Measurements from ENCODE around the gene FRG2C. TPM values are rescaled to one million over a fixed set of nuclear protein-coding genes. Genes with fewer than 3 reads are reported as not detected.
"Not testable (repeated sequence)": the region's sequence is repeated elsewhere in the genome, so short reads cannot be mapped to it uniquely, and the experiment has no call there.

The FRG2C gene
- total RNA-seq (not detected), polyA plus RNA-seq (not detected)
- long read RNA-seq, donor 1: 0 reads
- long read RNA-seq, donor 2: 0 reads

- peaks cover 0 to 55% (median 14%) of the 10 kb centered on the region in 3 donors for H3K27me3 ChIP-seq (ENCODE audit: insufficient read depth in 3 of 3, low read length in 2 of 3)
Measured at GRCh38 chr3:75664028-75664427, at the start of gene FRG2C. TSS of gene FRG2C (plus strand) at chr3:75664328. CDS start at chr3:75664380, 52 bp downstream.

GRCh38 chr3:75618666-75619305 lies 45.3 kb upstream of the FRG2C start:
- H3K9me3 ChIP-seq; intact Hi-C loops (cut with DNase I); H3K36me3 ChIP-seq (ENCODE audit: insufficient read depth in 1 of 2, low read depth in 1 of 2); H3K4me1 ChIP-seq; ATAC-seq; H3K27ac ChIP-seq: not testable (repeated sequence)
- H3K27me3 ChIP-seq (ENCODE audit: insufficient read depth in 3 of 3, low read length in 2 of 3): peaks cover 0 to 14% (median 0%) of the 10 kb centered on the region in 3 donors
- H3K4me3 ChIP-seq: peak overlapping the region; percentile 65
- 2 to 3% (median 3%) methylated on average over 31 to 43 of the region's 43 CpGs for WGBS, 3 donors
- DNase-seq: peak in 1 of 2 donors; percentile 61

More at GRCh38 chr3:75664028-75664427, at the start of gene FRG2C:
- ATAC-seq; H3K36me3 ChIP-seq (ENCODE audit: insufficient read depth in 1 of 2, low read depth in 1 of 2); H3K27ac ChIP-seq; DNase-seq; H3K4me3 ChIP-seq; H3K4me1 ChIP-seq; H3K9me3 ChIP-seq; intact Hi-C loops (cut with DNase I): not testable (repeated sequence)
- WGBS, 3 donors: 68 to 73% (median 73%) methylated on average over 9 of the region's 9 CpGs

- Histone ChIP-seq H3K27me3 (ENCODE audit: insufficient read depth in 3 of 3, low read length in 2 of 3) (peaks cover 0 to 14% (median 0%) of the 10 kb centered on the region in 3 donors), H3K4me3 (peak overlapping the region; percentile 65)
- ATAC-seq; H3K36me3 ChIP-seq (ENCODE audit: insufficient read depth in 1 of 2, low read depth in 1 of 2); H3K27ac ChIP-seq; DNase-seq; H3K9me3 ChIP-seq; H3K4me1 ChIP-seq; intact Hi-C loops (cut with DNase I): not testable (repeated sequence)
- 1 to 3% (median 1%) methylated on average over 26 to 52 of the region's 52 CpGs for WGBS, 3 donors
Measured at GRCh38 chr3:75619481-75620031, 44.6 kb upstream of the FRG2C start.

DNA sequence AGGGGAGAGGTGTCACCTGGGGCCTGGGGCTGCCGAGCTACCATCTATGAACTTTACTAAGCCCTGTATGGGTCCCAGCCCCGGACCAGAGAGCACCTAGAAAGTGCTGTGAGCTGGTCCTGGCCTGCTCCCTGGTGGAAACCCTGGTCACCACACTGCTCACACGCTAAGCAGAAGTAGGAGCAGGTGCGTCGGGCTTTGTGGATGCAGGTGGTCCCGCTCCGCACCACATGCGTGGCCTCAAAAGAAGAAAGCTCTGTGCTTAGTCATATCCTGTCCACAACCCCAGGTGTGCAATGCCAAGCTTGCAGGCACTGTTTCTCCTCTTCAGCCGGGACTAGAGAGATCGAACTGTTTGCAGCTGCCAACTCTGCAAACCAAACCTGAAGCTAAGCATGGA lies 42.4 kb upstream of the FRG2C start:
- H3K4me3 ChIP-seq; DNase-seq; H3K9me3 ChIP-seq; H3K27ac ChIP-seq; intact Hi-C loops (cut with DNase I); ATAC-seq; H3K4me1 ChIP-seq; H3K36me3 ChIP-seq (ENCODE audit: insufficient read depth in 1 of 2, low read depth in 1 of 2): not testable (repeated sequence)
- 60 to 74% (median 70%) methylated on average over 10 of the region's 10 CpGs for WGBS, 3 donors
- peaks cover 0 to 14% (median 0%) of the 10 kb centered on the region in 3 donors for H3K27me3 ChIP-seq (ENCODE audit: insufficient read depth in 3 of 3, low read length in 2 of 3)

- H3K27ac ChIP-seq; ATAC-seq; H3K4me1 ChIP-seq; H3K27me3 ChIP-seq (ENCODE audit: insufficient read depth in 3 of 3, low read length in 2 of 3); intact Hi-C loops (cut with DNase I); H3K9me3 ChIP-seq; H3K4me3 ChIP-seq; DNase-seq; H3K36me3 ChIP-seq (ENCODE audit: insufficient read depth in 1 of 2, low read depth in 1 of 2): not testable (repeated sequence)
- WGBS, 3 donors: 71 to 84% (median 78%) methylated on average over 8 to 13 of the region's 13 CpGs
Measured at GRCh38 chr3:75623656-75624055, 40.5 kb upstream of the FRG2C start.

- H3K27me3 ChIP-seq (ENCODE audit: insufficient read depth in 3 of 3, low read length in 2 of 3); H3K4me3 ChIP-seq; ATAC-seq; DNase-seq; H3K27ac ChIP-seq; H3K4me1 ChIP-seq; H3K36me3 ChIP-seq (ENCODE audit: insufficient read depth in 1 of 2, low read depth in 1 of 2); H3K9me3 ChIP-seq; intact Hi-C loops (cut with DNase I): not testable (repeated sequence)
- 56 to 88% (median 63%) methylated on average over 2 of the region's 2 CpGs for WGBS, 3 donors
Measured at GRCh38 chr3:75630887-75631535, 33.1 kb upstream of the FRG2C start.

GRCh38 chr3:75631541-75631940 lies 32.6 kb upstream of the FRG2C start:
- Histone ChIP-seq H3K9me3 (no peaks in the 10 kb centered on the region), H3K36me3 (ENCODE audit: insufficient read depth in 1 of 2, low read depth in 1 of 2) (no peaks in the 10 kb centered on the region), H3K27ac (no peak overlapping the region), H3K4me1 (no peaks in the 10 kb centered on the region), H3K4me3 (no peak overlapping the region), H3K27me3 (ENCODE audit: insufficient read depth in 3 of 3, low read length in 2 of 3) (no peaks in the 10 kb centered on the region)
- TF ChIP-seq, protein P1, sequence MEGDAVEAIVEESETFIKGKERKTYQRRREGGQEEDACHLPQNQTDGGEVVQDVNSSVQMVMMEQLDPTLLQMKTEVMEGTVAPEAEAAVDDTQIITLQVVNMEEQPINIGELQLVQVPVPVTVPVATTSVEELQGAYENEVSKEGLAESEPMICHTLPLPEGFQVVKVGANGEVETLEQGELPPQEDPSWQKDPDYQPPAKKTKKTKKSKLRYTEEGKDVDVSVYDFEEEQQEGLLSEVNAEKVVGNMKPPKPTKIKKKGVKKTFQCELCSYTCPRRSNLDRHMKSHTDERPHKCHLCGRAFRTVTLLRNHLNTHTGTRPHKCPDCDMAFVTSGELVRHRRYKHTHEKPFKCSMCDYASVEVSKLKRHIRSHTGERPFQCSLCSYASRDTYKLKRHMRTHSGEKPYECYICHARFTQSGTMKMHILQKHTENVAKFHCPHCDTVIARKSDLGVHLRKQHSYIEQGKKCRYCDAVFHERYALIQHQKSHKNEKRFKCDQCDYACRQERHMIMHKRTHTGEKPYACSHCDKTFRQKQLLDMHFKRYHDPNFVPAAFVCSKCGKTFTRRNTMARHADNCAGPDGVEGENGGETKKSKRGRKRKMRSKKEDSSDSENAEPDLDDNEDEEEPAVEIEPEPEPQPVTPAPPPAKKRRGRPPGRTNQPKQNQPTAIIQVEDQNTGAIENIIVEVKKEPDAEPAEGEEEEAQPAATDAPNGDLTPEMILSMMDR (IDR thresholded peaks at IDR 0.05): no peak
- intact Hi-C loops (cut with DNase I): no loop called here
- WGBS, 3 donors: 71 to 86% (median 76%) methylated on average over 4 of the region's 4 CpGs
- ATAC-seq (no peak), DNase-seq (no peak)

- DNase-seq; intact Hi-C loops (cut with DNase I); H3K9me3 ChIP-seq; H3K4me3 ChIP-seq; H3K27ac ChIP-seq; H3K27me3 ChIP-seq (ENCODE audit: insufficient read depth in 3 of 3, low read length in 2 of 3); H3K4me1 ChIP-seq; ATAC-seq; H3K36me3 ChIP-seq (ENCODE audit: insufficient read depth in 1 of 2, low read depth in 1 of 2): not testable (repeated sequence)
- 87 to 89% (median 88%) methylated on average over 10 of the region's 10 CpGs for WGBS, 3 donors
Measured at GRCh38 chr3:75638947-75639346, 25.2 kb upstream of the FRG2C start.

- peak overlapping the region; percentile 55 for H3K27ac ChIP-seq
- DNase-seq: peak; percentile 70 to 76
- not testable (repeated sequence) for H3K36me3 ChIP-seq (ENCODE audit: insufficient read depth in 1 of 2, low read depth in 1 of 2); ATAC-seq; H3K9me3 ChIP-seq; H3K4me1 ChIP-seq; H3K27me3 ChIP-seq (ENCODE audit: insufficient read depth in 3 of 3, low read length in 2 of 3)
- 2 to 5% (median 4%) methylated on average over 16 of the region's 16 CpGs for WGBS, 3 donors
- intact Hi-C loops (cut with DNase I): loop anchor here in 1 of 2 donors (5.0 to 10.0 kb wide), 2 partner anchors 346 to 1374 kb away; no protein-coding TSS in a partner anchor
- peak overlapping the region; percentile 72 for H3K4me3 ChIP-seq
Measured at GRCh38 chr3:75641107-75641517, 23.0 kb upstream of the FRG2C start.

Measured in psoas muscle (tissue), 8 donors.